Ovary (tissue), 3 donors: ENCODE results near the gene PDP2.

Experiments
- CTCF ChIP-seq, 3 donors: fragments of 450-650 bp in 2 of 3; fragments of 200-600 bp in 1 of 3; IDR thresholded peaks; one replicate each; pipeline versions ENCODE4 v1.5.1 to v1.8.0; 2016 to 2022; ENCODE audit warnings: antibody characterized with exemption in 3 of 3, mild to moderate bottlenecking in 1 of 3
- EP300 ChIP-seq: sonication (generic); formaldehyde crosslinking; IDR thresholded peaks from one replicate; pipeline ENCODE4 v1.6.1; 2017; ENCODE audit warnings: antibody characterized with exemption
- POLR2A ChIP-seq: fragments of 450-650 bp; IDR thresholded peaks from one replicate; pipeline ENCODE4 v1.6.1; 2017; ENCODE audit warnings: antibody characterized with exemption, mild to moderate bottlenecking, moderate library complexity
- donor health status: DM: no; HTN: no; CAD: no.

GRCh38 chr16:66906916-66907836 lies 26.9 kb downstream of the PDP2 start:
- TF ChIP-seq EP300 (no peak), CTCF (IDR thresholded peaks at IDR 0.05) (no peak), POLR2A (no peak)
